KOPT-K1 (cell line): ENCODE data around the gene CRB3.

ENCODE experiments used
- H3K27ac ChIP-seq: fragments of 200-600 bp; sonication (generic); 2 replicates; pipeline ENCODE4 v1.5.1; 2016; ENCODE audit warnings: antibody characterized with exemption, mild to moderate bottlenecking, low read depth, low read length; ENCODE audit not compliant: poor library complexity, severe bottlenecking
- H3K36me3 ChIP-seq: fragments of 200-600 bp; sonication (generic); 2 replicates; pipeline ENCODE4 v1.5.1; 2017; ENCODE audit warnings: antibody characterized with exemption, mild to moderate bottlenecking, low read length, moderate library complexity; ENCODE audit not compliant: insufficient read depth
- H3K9me3 ChIP-seq: fragments of 200-600 bp; sonication (generic); 2 replicates; pipeline ENCODE4 v1.5.1; 2017; ENCODE audit warnings: antibody characterized with exemption, low read length, mild to moderate bottlenecking; ENCODE audit not compliant: insufficient read depth, poor library complexity, severe bottlenecking

Gene CRB3, protein sequence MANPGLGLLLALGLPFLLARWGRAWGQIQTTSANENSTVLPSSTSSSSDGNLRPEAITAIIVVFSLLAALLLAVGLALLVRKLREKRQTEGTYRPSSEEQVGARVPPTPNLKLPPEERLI

DNA sequence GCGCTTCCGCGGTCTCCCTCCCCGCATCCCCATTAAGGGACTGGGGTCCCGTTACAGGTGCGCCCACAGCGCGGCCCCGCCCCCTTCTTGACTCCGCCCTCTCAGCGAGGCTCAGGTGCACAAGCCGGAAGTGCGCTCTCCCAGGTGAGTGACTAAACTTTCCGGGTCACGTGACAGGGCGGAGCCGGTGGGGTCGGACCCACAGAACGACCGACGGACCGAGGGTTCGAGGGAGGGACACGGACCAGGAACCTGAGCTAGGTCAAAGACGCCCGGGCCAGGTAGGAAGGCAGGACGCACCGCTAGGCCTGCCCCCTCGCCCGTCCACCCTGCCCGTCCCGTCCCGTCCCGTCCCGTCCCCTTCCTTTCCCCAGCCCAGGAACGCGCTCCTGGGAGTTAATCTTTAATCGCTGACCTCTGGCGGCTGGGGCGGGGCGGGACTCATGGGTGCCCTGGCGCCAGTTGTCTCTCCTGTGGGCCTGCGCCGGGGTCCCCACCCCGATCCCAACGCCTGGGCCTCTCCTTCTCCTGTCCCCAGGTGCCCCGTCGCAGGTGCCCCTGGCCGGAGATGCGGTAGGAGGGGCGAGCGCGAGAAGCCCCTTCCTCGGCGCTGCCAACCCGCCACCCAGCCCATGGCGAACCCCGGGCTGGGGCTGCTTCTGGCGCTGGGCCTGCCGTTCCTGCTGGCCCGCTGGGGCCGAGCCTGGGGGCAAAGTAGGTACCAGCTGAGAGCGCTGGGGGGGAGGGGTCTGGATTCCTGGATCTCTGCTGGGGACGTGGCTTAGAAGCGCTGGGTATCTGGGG lies at the start of gene CRB3:
CRB3 (plus strand) TSS at position 202 of the 804 bp plus-strand sequence; CDS start at position 633, 431 bp downstream.
- peaks cover 22% of the 10 kb centered on the region; the same call in 1 of the 2 replicates for H3K36me3 ChIP-seq
- no peak within 1 kb of the TSS for H3K27ac ChIP-seq
- H3K9me3 ChIP-seq: no peaks in the 10 kb centered on the region

DNA sequence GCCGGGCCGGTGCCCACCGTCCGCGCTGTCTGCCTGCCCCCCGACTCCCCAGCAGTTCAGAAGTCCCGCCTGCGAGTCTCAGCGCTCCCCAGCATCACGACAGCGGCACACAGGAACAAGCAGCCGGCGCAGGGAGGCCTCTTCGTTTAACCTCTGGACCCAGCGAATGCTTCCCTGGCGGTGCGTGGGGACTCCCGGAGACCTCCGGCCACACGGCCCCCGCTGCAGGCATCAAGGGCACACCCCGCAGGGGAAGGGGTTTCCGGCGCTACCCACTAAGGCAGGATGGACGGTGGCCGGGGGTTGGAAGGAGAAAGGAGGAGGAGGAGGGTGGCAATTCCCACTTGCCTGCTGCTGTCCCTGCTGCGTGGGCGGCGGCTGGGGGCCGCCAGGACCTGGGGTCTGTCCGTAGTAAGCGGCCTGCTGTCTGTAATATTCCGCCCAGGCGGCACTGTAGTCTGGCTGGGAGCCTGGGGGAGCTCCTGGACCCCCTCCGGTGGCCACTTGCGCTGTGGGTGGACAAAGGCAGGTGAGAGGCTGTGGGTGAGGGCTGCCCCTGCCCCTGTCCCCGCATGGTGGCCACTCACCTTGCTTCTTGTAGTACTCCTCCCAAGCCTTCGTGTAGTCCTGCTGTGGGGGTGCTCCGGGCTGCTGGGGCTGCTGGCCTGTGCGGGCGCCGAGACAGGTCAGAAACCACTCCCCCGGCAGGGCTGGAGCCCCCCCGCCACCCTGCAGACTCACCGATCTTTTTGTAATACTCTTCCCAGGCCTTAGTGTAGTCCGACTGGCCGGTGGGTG lies 49.1 kb upstream of the CRB3 start:
- Histone ChIP-seq H3K27ac (no peak overlapping the region), H3K9me3 (no peaks in the 10 kb centered on the region), H3K36me3 (peaks cover 79% of the 10 kb centered on the region)

DNA sequence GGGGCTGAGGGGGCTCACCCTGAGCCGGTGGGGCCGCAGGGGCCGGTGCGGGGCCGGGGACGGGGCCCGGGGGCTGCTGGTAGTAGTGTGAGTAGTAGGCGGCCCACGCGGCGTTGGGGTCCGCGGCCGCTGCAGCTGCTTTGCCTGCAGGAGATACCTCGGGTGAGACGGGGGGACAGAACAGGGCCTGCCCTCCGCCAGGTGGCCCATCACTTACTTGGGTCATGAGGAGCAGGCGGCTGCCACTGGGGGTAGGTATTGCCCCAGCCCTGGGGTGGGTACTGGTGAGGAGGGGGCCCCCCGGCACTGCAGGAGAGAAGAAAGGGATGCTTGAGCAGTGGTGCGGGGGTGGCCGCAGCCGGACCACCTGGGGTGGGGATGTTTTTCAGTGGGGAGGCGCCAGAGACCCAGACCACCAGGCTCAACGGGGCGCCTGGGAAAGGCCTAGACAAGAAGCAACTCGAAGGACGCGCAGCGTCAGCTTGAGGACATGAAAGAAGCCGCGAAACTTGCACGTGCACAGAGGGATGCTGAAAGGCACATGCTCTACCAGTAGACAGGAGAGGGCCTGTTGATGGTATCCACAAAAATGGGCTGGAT lies 48.4 kb upstream of the CRB3 start:
- Histone ChIP-seq H3K9me3 (no peaks in the 10 kb centered on the region), H3K27ac (no peak overlapping the region), H3K36me3 (peaks cover 86% of the 10 kb centered on the region)

DNA sequence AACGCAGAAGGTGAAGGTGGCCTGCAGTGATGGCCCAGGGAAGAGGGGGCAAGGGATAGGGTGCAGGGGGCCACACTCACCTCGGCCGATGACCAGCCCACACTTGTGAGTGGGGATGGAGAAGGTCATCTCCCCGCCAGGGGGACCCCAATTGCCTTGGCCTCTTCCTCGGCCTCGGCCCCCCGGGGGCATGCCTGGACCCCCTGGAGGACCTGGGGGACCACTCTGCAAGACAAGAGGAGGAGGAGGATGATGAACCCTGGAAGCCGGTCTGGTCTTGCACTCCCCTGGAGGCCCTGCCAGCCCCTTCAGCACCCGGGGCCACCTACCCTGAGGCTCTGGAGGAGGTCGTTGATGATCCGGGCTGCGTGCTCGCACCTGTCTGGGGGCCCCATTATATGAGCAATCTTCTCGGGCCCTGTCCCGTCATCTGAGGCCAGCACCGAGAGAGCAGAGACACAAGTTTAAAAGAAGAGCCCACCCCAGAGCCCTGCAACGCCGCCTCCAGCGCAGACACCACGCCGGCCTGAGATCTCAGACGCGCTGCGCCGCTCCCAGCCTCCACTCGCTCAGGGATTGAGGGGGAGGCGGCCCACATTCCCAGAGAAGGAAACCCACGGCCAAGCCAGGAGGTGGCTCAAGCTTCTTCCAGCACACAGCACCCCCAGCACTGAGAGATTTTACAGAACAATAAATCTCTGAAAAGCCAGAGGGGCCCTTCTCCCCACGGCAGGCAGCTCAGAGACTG lies 47.2 kb upstream of the CRB3 start:
- Histone ChIP-seq H3K27ac (no peak overlapping the region), H3K36me3 (peaks cover 98% of the 10 kb centered on the region), H3K9me3 (no peaks in the 10 kb centered on the region)

DNA sequence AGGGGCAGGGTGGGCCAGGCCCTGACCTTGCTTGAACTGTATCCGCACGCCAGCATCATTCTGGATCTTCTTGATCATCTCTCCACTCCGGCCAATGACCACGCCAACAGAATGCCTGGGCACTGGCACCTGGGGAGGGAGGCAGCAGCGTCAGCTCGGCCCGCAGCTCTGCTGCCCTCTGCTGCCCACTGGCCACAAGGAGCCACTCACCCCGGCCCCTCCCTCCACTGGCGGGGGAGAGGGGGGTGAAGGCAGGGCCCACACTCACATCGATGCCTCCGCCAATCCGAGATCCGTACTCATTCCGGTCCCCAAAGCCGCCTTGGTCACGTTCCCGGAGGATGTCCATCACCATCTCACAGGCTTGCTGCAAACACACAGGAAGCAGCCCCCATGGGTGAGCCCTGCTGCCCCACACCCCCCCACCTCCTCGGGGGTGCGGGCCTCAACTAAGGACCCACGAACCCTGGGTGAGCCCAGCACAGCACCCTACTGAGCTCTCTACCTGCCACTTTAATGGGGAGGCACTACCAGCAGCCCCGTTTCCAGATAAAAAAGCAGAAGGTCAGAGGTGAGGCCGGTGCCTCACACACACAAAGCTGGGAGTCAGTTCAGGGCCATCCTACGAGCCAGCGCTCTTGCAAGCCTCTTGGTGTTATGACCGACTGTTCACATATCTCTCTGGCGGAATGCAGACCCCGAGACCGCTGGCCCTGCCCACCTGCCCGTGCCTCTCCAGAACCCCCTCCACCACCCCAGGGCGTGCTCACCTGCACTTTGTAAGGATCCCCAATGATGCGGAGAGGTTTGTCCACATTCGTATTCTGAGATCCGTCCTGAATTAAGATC lies 46.1 kb upstream of the CRB3 start:
- Histone ChIP-seq H3K27ac (no peak overlapping the region), H3K36me3 (peaks cover 98% of the 10 kb centered on the region), H3K9me3 (no peaks in the 10 kb centered on the region)

DNA sequence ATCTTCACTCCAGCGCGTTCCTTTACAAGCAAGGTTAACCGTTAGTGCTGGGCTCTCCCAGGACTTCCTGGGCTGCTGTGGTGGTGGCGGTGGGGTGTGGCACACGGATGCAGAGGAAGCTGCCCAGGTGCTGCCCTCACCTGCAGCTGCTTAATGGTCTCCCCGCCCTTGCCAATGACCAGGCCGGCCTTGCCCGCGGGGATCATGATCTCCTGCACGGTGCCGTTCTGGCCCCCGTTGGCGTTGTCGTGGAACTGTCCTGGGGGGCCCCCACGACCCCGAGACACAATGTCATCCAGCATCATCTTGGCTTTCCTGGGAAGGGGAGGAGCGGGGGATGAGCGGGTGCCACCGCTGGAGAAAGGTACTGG lies 45.5 kb upstream of the CRB3 start:
- H3K36me3 ChIP-seq: peaks cover 95% of the 10 kb centered on the region
- H3K9me3 ChIP-seq: no peaks in the 10 kb centered on the region
- no peak overlapping the region for H3K27ac ChIP-seq

DNA sequence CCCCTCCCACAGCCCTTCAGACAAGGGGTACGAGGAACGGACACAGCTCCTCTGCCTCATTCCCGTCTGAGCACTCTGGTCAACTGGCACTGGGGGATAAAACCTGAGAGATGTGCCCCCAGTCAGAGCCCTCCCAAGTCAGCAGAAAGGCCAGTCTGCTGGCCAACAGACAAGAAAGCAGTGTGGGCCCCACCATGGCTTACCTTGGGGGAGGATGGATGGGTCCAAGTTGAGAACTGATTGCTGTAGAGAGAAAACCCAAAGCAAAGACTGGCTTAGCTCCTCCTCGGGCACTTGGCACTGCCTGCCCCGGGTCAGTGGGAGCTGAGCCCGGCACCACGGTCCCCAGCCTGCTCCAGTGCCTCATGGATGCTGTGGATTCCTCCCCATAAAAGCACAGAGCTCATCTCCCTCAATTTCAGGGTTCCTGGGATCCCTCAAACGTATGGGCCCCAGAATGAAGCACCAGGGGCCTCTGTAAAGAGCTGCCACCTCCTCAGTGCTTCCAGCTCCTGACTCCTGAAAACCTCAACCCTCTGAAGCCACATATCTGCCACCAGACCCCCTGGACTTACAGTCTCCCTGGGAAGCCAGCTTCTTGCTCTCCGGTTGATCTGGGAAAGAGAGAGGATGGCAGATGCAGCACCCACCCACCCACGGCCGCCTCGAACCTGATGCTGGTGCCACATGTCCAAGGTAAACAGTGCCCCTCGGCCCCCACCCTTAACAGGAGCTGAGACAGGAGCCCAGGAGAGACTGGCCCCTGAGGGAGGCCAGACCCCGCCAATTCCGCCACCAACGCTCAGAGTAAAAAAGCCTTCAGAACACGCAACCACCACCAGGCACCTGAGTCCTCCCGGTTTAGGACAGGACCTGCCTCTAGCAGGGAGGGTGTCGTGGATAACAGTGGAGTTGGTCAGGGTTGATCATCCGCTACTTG lies 42.7 kb upstream of the CRB3 start:
- H3K27ac ChIP-seq: no peak overlapping the region
- H3K36me3 ChIP-seq: peaks cover 69% of the 10 kb centered on the region
- no peaks in the 10 kb centered on the region for H3K9me3 ChIP-seq

DNA sequence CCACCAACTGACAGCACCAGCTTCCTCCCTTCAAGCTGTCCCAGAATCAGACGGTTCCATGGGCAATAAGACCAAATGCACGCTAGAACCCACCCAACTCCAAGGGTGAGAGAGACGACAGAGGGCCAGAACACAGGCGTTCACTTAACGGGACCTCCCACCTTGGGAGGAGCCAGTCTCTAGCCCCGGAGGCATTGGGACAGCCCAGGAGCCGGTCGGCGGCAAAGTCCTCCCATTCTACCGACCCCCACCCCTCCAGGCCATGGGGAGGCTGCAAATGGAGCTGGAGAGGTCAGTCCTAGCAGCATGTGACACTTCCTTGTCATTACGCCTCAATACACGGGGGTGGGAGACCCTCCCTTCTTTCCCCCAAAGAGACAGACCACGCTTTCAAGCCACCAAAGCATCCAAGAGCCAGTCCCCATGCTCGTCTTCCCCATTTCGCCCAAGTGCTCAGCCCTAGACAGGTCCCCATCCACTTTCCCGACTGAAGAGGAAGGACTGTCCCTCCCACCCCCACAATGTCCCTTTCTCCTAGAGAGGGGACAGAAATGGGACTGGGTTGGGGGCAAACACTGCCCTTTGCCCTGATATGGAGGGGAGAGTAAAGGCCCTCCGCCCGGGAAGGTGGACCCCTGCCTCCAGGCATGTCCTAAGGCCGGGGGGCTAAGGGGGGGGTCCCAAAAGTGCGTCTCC lies 40.4 kb upstream of the CRB3 start:
- Histone ChIP-seq H3K27ac (peak overlapping the region; percentile 75), H3K36me3 (peaks cover 46% of the 10 kb centered on the region), H3K9me3 (no peaks in the 10 kb centered on the region)

DNA sequence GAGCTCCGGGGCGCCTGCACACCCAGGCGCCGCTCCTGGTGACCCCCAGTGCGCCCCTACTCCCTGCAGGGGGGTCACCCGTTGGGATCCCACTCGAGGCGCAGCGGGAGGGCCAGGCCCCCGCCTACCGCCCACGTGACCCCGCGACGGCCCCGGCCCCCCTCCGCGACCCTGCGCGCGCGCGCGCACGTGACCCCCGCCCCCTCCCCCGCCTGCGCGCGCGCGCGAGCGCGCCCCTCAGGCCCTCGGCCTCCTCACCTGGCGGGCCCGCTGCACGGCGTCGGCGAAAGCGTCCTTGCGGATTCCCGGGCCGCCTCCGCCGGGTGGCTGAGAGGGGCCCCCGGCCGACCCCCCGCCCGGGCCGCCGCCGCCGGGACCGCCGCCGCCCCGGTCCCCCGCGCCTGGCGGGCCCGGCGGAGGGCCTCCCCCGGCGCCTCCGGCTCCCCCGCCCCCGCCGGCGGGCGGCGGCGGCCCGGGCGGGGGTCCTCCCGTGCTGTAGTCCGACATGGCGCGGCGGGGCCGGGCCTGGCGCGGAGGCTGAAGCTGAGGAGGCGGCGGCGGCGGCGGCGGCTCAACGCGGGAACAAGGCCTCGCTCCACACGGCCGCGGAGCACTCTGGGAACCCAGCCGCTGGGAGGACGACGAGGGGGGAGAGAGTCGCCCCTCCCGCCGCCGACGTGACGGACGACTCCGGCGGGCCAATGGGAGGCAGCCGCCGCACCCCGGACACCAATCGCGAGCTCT lies 39.7 kb upstream of the CRB3 start, which contains the start of gene KHSRP:
KHSRP (minus strand) TSS at position 617 of the 744 bp plus-strand sequence; CDS start at position 507, 110 bp downstream.
- H3K36me3 ChIP-seq: peaks cover 39% of the 10 kb centered on the region
- H3K27ac ChIP-seq: peak within 1 kb of the TSS; percentile 75
- no peaks in the 10 kb centered on the region for H3K9me3 ChIP-seq

DNA sequence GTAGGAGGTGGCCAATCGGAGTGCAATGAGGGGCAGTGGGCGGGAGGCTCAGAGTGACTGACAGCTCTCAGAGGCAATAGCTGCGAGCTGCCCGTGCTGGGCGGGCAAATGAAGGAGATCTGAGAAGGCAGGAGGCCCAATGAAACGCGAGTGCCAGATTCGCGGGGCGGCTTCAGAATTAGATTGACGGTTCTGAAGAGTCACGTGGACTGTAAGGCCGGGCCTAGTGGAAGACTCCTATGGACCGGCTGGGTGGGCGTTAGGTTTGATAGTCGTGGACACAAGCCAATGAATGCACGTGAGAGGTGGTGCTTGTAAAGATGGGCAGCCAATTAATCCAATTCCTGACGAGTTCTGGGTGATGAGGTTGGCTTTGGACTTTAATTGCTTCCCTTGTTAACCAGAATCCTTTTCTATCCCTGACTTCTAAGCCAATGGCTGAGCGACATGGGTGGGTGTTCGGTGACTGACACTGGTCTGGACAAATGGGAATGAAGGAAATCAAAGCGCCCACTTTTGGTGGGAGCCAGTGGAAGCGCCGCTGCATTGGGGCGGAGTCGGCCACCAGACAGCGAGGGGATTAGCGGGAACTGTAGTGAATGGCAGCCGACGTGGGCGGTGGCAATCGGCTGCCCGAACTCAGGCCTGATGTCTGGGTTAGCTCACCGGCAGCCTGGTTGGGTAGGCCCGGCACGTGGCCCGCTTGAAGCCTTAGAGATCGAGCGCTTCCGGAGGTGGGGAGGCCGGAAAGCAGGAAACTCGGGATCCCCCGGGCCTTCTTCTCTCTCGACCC lies 38.9 kb upstream of the CRB3 start:
- H3K36me3 ChIP-seq: peaks cover 31% of the 10 kb centered on the region
- no peaks in the 10 kb centered on the region for H3K9me3 ChIP-seq
- H3K27ac ChIP-seq: peak overlapping the region; percentile 50

DNA sequence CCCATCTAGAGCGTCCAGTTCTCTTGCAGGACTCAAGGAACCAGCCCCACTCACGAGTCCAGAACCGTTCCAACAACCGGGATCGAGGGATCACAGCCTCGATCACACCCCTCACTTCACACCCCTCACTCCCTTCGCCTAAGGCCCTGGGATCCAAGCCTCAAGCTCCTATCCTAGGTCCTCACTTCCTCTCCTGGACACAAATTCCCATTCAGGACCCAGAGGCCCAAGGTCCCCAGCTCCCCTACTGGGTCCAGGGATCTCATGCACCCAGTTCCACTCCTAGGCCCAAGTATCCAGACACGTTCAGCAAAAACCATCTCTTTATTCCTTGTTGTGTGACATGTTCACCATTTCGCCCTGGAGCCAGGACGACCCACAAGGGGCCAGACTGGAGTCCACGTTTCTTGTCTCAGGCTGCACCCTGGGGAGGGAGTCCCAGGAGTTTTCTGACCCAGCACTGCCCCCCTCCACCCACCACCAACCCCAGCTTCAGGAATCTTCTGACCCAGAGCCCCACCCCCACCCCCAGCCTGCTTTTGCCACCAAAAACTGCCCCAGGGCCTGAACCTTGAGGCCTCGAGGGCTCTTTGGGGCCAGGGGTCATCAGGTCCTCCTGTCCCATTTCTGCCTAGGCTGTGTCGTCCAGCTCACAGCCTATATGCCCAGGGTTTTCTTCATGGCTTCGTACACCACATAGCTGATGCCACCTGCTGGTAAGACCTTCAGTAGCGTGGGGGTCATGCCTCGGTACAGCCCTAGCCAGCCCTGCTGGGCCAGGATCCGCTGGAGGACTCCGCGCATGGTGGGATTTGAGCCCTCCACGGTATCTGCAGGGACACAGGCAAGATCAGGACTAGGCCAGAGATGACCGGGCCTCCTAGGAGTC lies 38.1 kb upstream of the CRB3 start:
- Histone ChIP-seq H3K27ac (peak overlapping the region; percentile 50), H3K9me3 (no peaks in the 10 kb centered on the region), H3K36me3 (peaks cover 23% of the 10 kb centered on the region)
